Measurements from ENCODE around the gene ADPRM.
"Not testable (repeated sequence)": the region's sequence is repeated elsewhere in the genome, so short reads cannot be mapped to it uniquely, and the experiment has no call there.

Gene ADPRM

DNA sequence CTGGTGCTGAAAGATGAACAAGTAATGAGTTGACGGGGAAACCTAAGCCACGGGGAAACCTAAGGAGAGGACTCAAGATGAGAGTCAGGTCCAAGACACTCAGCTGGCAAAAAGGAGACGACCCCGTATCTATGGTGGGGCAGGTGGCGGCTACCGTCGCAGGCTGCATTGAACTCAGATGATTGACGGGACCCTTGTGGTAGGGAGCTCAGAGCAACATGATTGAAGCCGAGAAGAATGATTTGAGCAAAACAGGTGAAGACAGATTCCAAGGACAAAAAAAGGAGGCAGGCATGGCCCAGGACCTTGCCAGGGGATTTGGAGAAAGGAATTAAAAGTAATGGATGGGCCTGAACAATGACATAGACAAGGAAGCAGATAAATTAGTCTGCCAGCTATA, 32.8 kb upstream of the ADPRM start:
- no peak overlapping the region for H3K27ac ChIP-seq (ENCODE audit: low read length)
- no peaks in the 10 kb centered on the region for H3K27me3 ChIP-seq (ENCODE audit: insufficient read depth, low read length)
- H3K36me3 ChIP-seq (ENCODE audit: insufficient read depth, low read depth, low read length): no peaks in the 10 kb centered on the region
- H3K9me3 ChIP-seq (ENCODE audit: insufficient read depth, low read depth, low read length): no peaks in the 10 kb centered on the region
- H3K4me1 ChIP-seq (ENCODE audit: insufficient read depth, low read length): no peaks in the 10 kb centered on the region
- H3K9ac ChIP-seq (ENCODE audit: low read depth, low read length): no peak overlapping the region
- no peak overlapping the region for H3K4me3 ChIP-seq (ENCODE audit: low read length)

- no peak overlapping the region for H3K27ac ChIP-seq (ENCODE audit: low read length)
- no peaks in the 10 kb centered on the region for H3K4me1 ChIP-seq (ENCODE audit: insufficient read depth, low read length)
- no peaks in the 10 kb centered on the region for H3K36me3 ChIP-seq (ENCODE audit: insufficient read depth, low read depth, low read length)
- no peaks in the 10 kb centered on the region for H3K27me3 ChIP-seq (ENCODE audit: insufficient read depth, low read length)
- no peak overlapping the region for H3K9ac ChIP-seq (ENCODE audit: low read depth, low read length)
- no peak overlapping the region for H3K4me3 ChIP-seq (ENCODE audit: low read length)
- H3K9me3 ChIP-seq (ENCODE audit: insufficient read depth, low read depth, low read length): no peaks in the 10 kb centered on the region
Measured at GRCh38 chr17:10666906-10667305, 30.5 kb upstream of the ADPRM start.

- Histone ChIP-seq H3K9ac (ENCODE audit: low read depth, low read length) (no peak overlapping the region), H3K27me3 (ENCODE audit: insufficient read depth, low read length) (no peaks in the 10 kb centered on the region), H3K4me1 (ENCODE audit: insufficient read depth, low read length) (no peaks in the 10 kb centered on the region), H3K9me3 (ENCODE audit: insufficient read depth, low read depth, low read length) (no peaks in the 10 kb centered on the region), H3K36me3 (ENCODE audit: insufficient read depth, low read depth, low read length) (no peaks in the 10 kb centered on the region), H3K27ac (ENCODE audit: low read length) (no peak overlapping the region), H3K4me3 (ENCODE audit: low read length) (no peak overlapping the region)
Measured at GRCh38 chr17:10668775-10669174, 28.6 kb upstream of the ADPRM start.

DNA sequence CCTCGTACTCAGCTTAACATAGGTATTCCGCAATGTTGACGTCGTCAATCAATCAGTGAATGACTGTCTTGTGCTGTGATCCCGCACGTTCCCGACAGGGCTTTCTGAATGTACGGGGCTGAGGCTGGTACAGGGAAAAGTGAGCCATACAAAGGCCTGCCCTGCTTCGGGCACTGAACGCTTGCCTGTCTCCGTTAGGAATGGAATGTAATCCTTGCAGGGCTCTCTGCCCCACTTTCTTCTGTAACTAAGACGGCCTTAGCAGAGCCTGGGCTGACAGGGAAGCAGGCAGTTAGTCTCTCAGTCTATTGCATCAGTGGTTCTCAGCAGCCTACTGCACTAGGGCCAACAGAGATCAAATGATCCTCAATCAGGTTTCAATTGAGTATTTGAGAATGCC, 24.1 kb upstream of the ADPRM start:
- Histone ChIP-seq H3K4me3 (ENCODE audit: low read length) (no peak overlapping the region), H3K27me3 (ENCODE audit: insufficient read depth, low read length) (no peaks in the 10 kb centered on the region), H3K4me1 (ENCODE audit: insufficient read depth, low read length) (no peaks in the 10 kb centered on the region), H3K36me3 (ENCODE audit: insufficient read depth, low read depth, low read length) (peaks cover 28% of the 10 kb centered on the region), H3K27ac (ENCODE audit: low read length) (no peak overlapping the region), H3K9me3 (ENCODE audit: insufficient read depth, low read depth, low read length) (no peaks in the 10 kb centered on the region), H3K9ac (ENCODE audit: low read depth, low read length) (no peak overlapping the region)

DNA sequence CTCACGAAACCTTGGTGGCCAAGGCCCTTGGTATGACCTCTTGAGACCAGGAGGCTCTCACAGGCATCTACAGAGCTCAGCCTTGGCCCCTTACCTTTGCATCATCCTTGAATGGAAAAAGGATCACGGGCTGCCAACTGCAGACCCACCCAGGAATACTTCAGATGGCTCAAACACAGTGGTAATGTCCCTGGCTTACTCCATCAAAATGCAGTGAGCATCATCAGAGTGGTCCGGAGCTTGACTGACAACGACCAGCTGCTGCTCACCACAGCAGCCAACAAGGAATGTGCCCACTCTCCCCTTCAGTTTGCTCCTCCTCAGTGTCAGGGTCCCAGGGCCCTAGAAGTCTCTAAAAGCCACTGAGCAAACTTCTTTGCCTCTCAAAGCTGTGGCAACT, 22.7 kb upstream of the ADPRM start:
- Histone ChIP-seq H3K36me3 (ENCODE audit: insufficient read depth, low read depth, low read length) (peaks cover 40% of the 10 kb centered on the region), H3K9me3 (ENCODE audit: insufficient read depth, low read depth, low read length) (no peaks in the 10 kb centered on the region)

GRCh38 chr17:10681866-10682446, 15.4 kb upstream of the ADPRM start:
- peaks cover 93% of the 10 kb centered on the region for H3K36me3 ChIP-seq (ENCODE audit: insufficient read depth, low read depth, low read length)
- no peak overlapping the region for H3K9ac ChIP-seq (ENCODE audit: low read depth, low read length)
- H3K27me3 ChIP-seq (ENCODE audit: insufficient read depth, low read length): no peaks in the 10 kb centered on the region
- no peaks in the 10 kb centered on the region for H3K4me1 ChIP-seq (ENCODE audit: insufficient read depth, low read length)
- no peak overlapping the region for H3K27ac ChIP-seq (ENCODE audit: low read length)
- no peak overlapping the region for H3K4me3 ChIP-seq (ENCODE audit: low read length)
- no peaks in the 10 kb centered on the region for H3K9me3 ChIP-seq (ENCODE audit: insufficient read depth, low read depth, low read length)

More for the DNA sequence above, 22.7 kb upstream of the ADPRM start:
- H3K4me1 ChIP-seq (ENCODE audit: insufficient read depth, low read length): no peaks in the 10 kb centered on the region
- H3K9ac ChIP-seq (ENCODE audit: low read depth, low read length): no peak overlapping the region
- no peak overlapping the region for H3K27ac ChIP-seq (ENCODE audit: low read length)
- H3K4me3 ChIP-seq (ENCODE audit: low read length): no peak overlapping the region
- H3K27me3 ChIP-seq (ENCODE audit: insufficient read depth, low read length): no peaks in the 10 kb centered on the region

- Histone ChIP-seq H3K4me1 (ENCODE audit: insufficient read depth, low read length) (no peaks in the 10 kb centered on the region), H3K27ac (ENCODE audit: low read length) (no peak overlapping the region), H3K36me3 (ENCODE audit: insufficient read depth, low read depth, low read length) (peaks cover 94% of the 10 kb centered on the region), H3K9ac (ENCODE audit: low read depth, low read length) (no peak overlapping the region), H3K9me3 (ENCODE audit: insufficient read depth, low read depth, low read length) (no peaks in the 10 kb centered on the region), H3K27me3 (ENCODE audit: insufficient read depth, low read length) (no peaks in the 10 kb centered on the region), H3K4me3 (ENCODE audit: low read length) (no peak overlapping the region)
Measured at GRCh38 chr17:10683853-10684252, 13.5 kb upstream of the ADPRM start.

DNA sequence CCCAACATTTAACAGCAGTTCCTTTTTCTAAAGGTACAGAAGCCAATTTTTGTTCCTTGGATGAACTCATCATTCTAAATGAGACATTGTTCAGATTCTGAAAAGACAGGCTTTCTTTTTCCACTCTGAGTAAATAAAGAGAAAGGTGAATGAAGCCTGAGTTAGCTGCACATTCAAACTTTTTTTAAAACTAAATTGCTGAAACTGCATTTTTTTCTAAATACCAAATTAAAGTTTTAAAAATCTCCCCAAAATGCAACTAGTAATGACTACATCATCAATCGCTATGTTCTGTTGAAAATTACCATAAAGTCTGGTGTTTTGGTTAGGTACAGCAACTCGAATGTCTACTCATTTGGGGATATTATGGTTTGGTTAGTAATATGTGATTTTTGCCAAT, 9.9 kb upstream of the ADPRM start:
- no peak overlapping the region for H3K4me3 ChIP-seq (ENCODE audit: low read length)
- no peaks in the 10 kb centered on the region for H3K9me3 ChIP-seq (ENCODE audit: insufficient read depth, low read depth, low read length)
- peaks cover 93% of the 10 kb centered on the region for H3K36me3 ChIP-seq (ENCODE audit: insufficient read depth, low read depth, low read length)
- H3K9ac ChIP-seq (ENCODE audit: low read depth, low read length): no peak overlapping the region
- H3K27me3 ChIP-seq (ENCODE audit: insufficient read depth, low read length): no peaks in the 10 kb centered on the region
- H3K4me1 ChIP-seq (ENCODE audit: insufficient read depth, low read length): no peaks in the 10 kb centered on the region
- no peak overlapping the region for H3K27ac ChIP-seq (ENCODE audit: low read length)

DNA sequence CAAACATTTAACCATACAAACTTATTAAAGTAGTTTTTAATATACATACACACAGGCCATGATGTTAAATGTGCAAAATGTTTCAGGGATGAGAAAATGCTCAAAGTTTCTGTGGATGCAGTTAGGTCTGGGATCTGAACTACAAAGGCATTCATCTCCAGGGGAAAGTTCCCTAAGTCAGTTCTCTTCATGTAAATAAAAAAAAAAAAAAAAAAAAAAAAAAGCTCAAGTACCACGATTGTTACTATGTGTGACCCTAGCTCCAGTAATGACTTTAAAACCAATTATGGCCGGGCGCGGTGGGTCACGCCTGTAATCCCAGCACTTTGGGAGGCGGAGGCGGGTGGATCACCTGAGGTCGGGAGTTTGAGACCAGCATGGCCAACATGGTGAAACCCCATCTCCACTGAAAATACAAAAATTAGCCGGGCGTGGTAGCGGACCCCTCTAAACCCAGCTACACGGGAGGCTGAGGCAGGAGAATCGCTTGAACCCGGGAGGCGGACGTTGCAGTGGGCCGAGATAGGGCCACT, 1.5 kb upstream of the ADPRM start:
- H3K36me3 ChIP-seq (ENCODE audit: insufficient read depth, low read depth, low read length): peaks cover 49% of the 10 kb centered on the region
- not testable (repeated sequence) for H3K27me3 ChIP-seq (ENCODE audit: insufficient read depth, low read length); H3K4me1 ChIP-seq (ENCODE audit: insufficient read depth, low read length); H3K9me3 ChIP-seq (ENCODE audit: insufficient read depth, low read depth, low read length); H3K27ac ChIP-seq (ENCODE audit: low read length)
- peak overlapping the region; percentile 88 for H3K4me3 ChIP-seq (ENCODE audit: low read length)
- peak overlapping the region; percentile 81; the same call in 1 of the 2 replicates for H3K9ac ChIP-seq (ENCODE audit: low read depth, low read length)

DNA sequence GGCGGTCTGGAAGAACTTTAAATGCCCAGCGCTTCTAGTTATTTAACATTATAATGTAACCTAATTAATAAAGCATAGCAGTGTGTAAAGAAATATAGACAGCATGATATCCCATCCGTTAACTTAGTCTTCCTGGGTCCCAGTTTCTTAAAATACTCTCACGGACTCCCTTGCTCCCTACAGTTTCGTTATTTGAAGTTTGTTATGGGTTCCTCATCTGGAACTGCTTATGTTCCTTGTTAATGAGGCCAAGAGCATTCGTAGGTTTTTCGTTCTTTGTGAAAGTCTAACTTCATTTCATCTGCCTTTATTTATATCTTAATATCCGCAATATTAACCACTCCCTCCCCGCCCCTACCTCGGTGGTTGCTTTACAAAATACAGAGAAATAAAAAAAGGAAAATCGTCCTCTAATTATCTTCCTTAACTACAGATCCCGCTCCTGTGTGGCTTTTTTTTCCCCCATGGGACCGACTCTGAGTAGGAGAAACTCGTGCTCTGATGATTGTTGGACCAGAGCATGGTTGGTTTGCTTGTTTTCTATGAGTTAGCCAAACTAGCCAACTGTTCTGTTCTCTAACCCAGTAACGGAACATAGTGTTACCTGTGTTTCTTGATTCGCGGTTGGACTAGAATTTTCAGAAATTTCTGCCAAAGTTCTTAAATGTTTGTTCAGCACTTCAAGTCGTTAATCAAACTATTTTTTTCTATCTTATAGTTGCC, 863 bp downstream of the ADPRM start:
- Histone ChIP-seq H3K9me3 (ENCODE audit: insufficient read depth, low read depth, low read length) (no peaks in the 10 kb centered on the region), H3K4me1 (ENCODE audit: insufficient read depth, low read length) (peaks cover 4% of the 10 kb centered on the region; the same call in 1 of the 2 replicates), H3K27me3 (ENCODE audit: insufficient read depth, low read length) (no peaks in the 10 kb centered on the region), H3K4me3 (ENCODE audit: low read length) (peak overlapping the region; percentile 88), H3K27ac (ENCODE audit: low read length) (peak overlapping the region; percentile 38), H3K9ac (ENCODE audit: low read depth, low read length) (peak overlapping the region; percentile 81; the same call in 1 of the 2 replicates), H3K36me3 (ENCODE audit: insufficient read depth, low read depth, low read length) (peaks cover 25% of the 10 kb centered on the region)

DNA sequence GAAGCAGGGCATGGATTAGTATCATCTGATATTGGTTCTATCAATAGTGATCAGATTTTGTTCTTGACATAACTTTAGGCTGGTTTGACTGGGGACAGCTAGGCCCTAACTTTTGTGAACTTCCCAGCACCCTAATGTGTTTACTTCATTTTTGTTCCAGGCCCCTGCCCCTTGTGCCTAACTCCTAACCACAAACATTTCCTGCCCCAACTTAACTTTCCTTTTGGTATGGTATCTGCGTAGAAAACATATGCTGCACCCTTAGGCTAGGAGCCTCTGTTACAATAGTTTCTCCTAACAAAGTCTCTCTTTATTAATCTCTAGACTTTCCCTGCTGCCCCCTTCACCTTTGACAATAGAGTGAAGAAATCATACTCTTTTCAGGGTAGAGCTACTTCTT, 2.5 kb downstream of the ADPRM start:
- H3K36me3 ChIP-seq (ENCODE audit: insufficient read depth, low read depth, low read length): peaks cover 11% of the 10 kb centered on the region
- H3K27me3 ChIP-seq (ENCODE audit: insufficient read depth, low read length): no peaks in the 10 kb centered on the region
- no peaks in the 10 kb centered on the region for H3K9me3 ChIP-seq (ENCODE audit: insufficient read depth, low read depth, low read length)
- no peak overlapping the region for H3K4me3 ChIP-seq (ENCODE audit: low read length)
- H3K9ac ChIP-seq (ENCODE audit: low read depth, low read length): no peak overlapping the region
- H3K27ac ChIP-seq (ENCODE audit: low read length): no peak overlapping the region
- peaks cover 4% of the 10 kb centered on the region; the same call in 1 of the 2 replicates for H3K4me1 ChIP-seq (ENCODE audit: insufficient read depth, low read length)

DNA sequence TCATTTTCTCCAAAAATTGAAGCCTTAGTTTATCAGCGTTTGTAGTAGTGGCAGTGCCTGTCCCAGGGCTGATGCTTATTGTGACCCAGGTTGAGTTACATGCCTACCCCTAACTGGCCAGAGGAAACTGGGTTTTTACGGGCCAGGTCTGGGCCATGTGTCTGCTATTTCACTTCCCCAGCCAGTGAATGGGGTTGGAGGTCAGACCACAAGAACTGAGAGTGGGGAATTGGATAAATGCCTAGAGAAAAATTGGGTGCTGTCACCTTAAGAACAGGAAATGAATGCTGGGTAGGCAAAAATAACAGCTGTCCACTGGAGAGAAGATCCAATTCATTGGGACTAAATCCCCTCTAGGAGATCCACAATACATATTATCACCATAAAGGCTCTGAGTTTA, 5.2 kb downstream of the ADPRM start:
- Histone ChIP-seq H3K27me3 (ENCODE audit: insufficient read depth, low read length) (no peaks in the 10 kb centered on the region), H3K9me3 (ENCODE audit: insufficient read depth, low read depth, low read length) (no peaks in the 10 kb centered on the region), H3K9ac (ENCODE audit: low read depth, low read length) (no peak overlapping the region), H3K36me3 (ENCODE audit: insufficient read depth, low read depth, low read length) (peaks cover 28% of the 10 kb centered on the region), H3K27ac (ENCODE audit: low read length) (no peak overlapping the region), H3K4me1 (ENCODE audit: insufficient read depth, low read length) (peaks cover 4% of the 10 kb centered on the region; the same call in 1 of the 2 replicates), H3K4me3 (ENCODE audit: low read length) (no peak overlapping the region)
